Gastroesophageal sphincter (tissue), 3 donors: ENCODE data around the gene SYNGR3.

Experiments
- CTCF ChIP-seq, 4 experiments: fragments of 200-600 bp in 2 of 4; fragments of 450-650 bp in 2 of 4; sonication (generic) in 1 of 4; IDR thresholded peaks; one replicate each; pipeline ENCODE4 v1.5.1; 2017 to 2019; ENCODE audit warnings: antibody characterized with exemption in 4 of 4, mild to moderate bottlenecking in 2 of 4, moderate library complexity in 2 of 4
- EP300 ChIP-seq: sonication (generic); formaldehyde crosslinking; IDR thresholded peaks from one replicate; pipeline ENCODE4 v1.6.1; 2017; ENCODE audit warnings: antibody characterized with exemption, mild to moderate bottlenecking
- POLR2A ChIP-seq, 2 donors: fragments of 450-650 bp; IDR thresholded peaks; one replicate each; pipeline ENCODE4 v1.6.1; 2017; ENCODE audit warnings: antibody characterized with exemption in 2 of 2, mild to moderate bottlenecking in 2 of 2, moderate library complexity in 1 of 2
- POLR2AphosphoS5 ChIP-seq: sonication (generic); formaldehyde crosslinking; IDR thresholded peaks from one replicate; pipeline ENCODE4 v1.6.1; 2017; ENCODE audit warnings: antibody characterized with exemption

GRCh38 chr16:1990101-1990350 lies 256 bp downstream of the SYNGR3 start:
- no peak for TF ChIP-seq CTCF (IDR thresholded peaks at IDR 0.05)
- no peak for TF ChIP-seq POLR2A (IDR thresholded peaks at IDR 0.05)
- no peak for TF ChIP-seq EP300
- TF ChIP-seq POLR2AphosphoS5: no peak
